Mucosa of descending colon (tissue), 3 donors: ENCODE results near the gene FAM50B. TPM values are rescaled to one million over a fixed set of nuclear protein-coding genes. Genes with fewer than 3 reads are reported as not detected.

Experiments used
- ATAC-seq: fragments of 200-7000 bp; cut with Tn5 transposase; one replicate; pipeline ENCODE4 v1.9.1; 2020; ENCODE audit warnings: mild to moderate bottlenecking, moderate library complexity
- DNase-seq, 3 donors: peaks; one replicate each; pipeline ENCODE4 v3.0.0-alpha.2; 2020
- H3K36me3 ChIP-seq: fragments of 200-600 bp; one replicate; pipeline ENCODE4 v1.8.0; 2021; ENCODE audit warnings: low read depth, mild to moderate bottlenecking
- H3K4me1 ChIP-seq: fragments of 200-600 bp; one replicate; pipeline ENCODE4 v1.8.0; 2021; ENCODE audit warnings: low read depth, mild to moderate bottlenecking
- H3K4me3 ChIP-seq: fragments of 200-600 bp; one replicate; pipeline ENCODE4 v1.8.0; 2021; ENCODE audit warnings: mild to moderate bottlenecking
- H3K9me3 ChIP-seq: fragments of 200-600 bp; one replicate; pipeline ENCODE4 v1.8.0; 2021; ENCODE audit warnings: mild to moderate bottlenecking
- intact Hi-C, 2 donors: fragments of 100-400 bp; cut with DNase I in 1 of 2; cut with micrococcal nuclease in 1 of 2; formaldehyde crosslinking; loops; one replicate each; pipeline versions ENCODE4 v1.11.0 to v1.11.1; 2022; cut with DNase I, micrococcal nuclease
- total RNA-seq, 3 donors: library from RNA; stranded (reverse); fragmentation: NEBNext Ultra II Directional in 2 of 3; extraction: Animal tissue kit (Norgen Biotek cat#: 25700) in 2 of 3; gene quantifications; one replicate each; pipeline versions ENCODE4 v1.2.1 to v1.2.4, GENCODE V29; 2021 to 2023
- TF ChIP-seq, protein P1 (sequence below): fragments of 200-600 bp; IDR thresholded peaks from one replicate; pipeline ENCODE4 v1.8.0; 2022; ENCODE audit warnings: antibody characterized with exemption, mild to moderate bottlenecking
- donor health status: DM: no; HTN: no; CAD: no; lungs with moderate emphysema.
- donor health status: DM: no; HTN: no; CAD: no.
- donor health status: DM: no; HTN: yes; CAD: no.

The FAM50B gene
- total RNA-seq, 3 donors from 2014 or later: 3.2 to 14.2 (median 3.3) TPM

DNA sequence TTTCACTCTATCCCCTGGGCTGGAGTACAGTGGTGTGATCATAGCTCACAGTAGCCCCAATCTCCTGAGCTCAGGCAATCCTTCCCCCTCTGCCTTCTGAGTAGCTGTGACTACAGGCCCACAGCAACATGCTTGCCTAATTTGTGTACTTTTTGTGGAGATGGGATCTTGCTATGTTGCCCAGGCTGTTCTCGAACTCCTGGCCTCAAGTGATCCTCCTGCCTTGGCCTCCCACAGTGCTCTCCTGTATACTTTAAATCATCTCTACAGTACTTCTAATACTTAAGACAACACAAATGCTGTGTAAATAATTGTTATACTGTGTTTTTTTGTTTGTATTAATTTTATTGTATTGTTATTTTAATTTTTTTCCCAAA is 39.7 kb upstream of the FAM50B start:
- Histone ChIP-seq H3K36me3 (no peaks in the 10 kb centered on the region), H3K4me3 (no peak overlapping the region), H3K4me1 (no peaks in the 10 kb centered on the region), H3K9me3 (no peaks in the 10 kb centered on the region)
- ATAC-seq: no peak
- TF ChIP-seq, protein P1, sequence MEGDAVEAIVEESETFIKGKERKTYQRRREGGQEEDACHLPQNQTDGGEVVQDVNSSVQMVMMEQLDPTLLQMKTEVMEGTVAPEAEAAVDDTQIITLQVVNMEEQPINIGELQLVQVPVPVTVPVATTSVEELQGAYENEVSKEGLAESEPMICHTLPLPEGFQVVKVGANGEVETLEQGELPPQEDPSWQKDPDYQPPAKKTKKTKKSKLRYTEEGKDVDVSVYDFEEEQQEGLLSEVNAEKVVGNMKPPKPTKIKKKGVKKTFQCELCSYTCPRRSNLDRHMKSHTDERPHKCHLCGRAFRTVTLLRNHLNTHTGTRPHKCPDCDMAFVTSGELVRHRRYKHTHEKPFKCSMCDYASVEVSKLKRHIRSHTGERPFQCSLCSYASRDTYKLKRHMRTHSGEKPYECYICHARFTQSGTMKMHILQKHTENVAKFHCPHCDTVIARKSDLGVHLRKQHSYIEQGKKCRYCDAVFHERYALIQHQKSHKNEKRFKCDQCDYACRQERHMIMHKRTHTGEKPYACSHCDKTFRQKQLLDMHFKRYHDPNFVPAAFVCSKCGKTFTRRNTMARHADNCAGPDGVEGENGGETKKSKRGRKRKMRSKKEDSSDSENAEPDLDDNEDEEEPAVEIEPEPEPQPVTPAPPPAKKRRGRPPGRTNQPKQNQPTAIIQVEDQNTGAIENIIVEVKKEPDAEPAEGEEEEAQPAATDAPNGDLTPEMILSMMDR: no peak
- intact Hi-C loops: no loop called here
- DNase-seq: no peak

- Histone ChIP-seq H3K36me3 (no peaks in the 10 kb centered on the region), H3K4me3 (no peak overlapping the region), H3K4me1 (no peaks in the 10 kb centered on the region), H3K9me3 (no peaks in the 10 kb centered on the region)
- intact Hi-C loops: no loop called here
- no peak for DNase-seq
- ATAC-seq: no peak
- TF ChIP-seq, protein P1: no peak
Observed at GRCh38 chr6:3809982-3810381, 39.2 kb upstream of the FAM50B start.

DNA sequence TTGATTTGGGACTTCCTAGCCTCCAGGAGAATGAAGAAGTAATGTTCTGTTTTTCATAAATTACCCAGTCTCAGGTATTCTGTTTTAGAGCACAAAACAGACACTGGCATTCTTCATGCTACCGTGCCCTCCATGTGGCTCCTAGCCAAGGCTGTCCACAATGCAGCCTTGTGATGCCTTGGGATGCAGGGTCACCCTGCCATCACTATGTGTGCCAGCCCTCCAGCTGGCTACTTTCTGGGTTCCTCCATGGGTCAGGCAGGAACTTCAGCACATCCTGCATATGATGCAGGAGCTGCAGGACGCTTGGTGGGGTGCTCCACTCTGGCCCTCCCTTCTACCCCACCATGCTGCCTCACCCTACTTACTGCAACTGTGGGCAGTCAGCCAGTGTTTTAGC is 38.0 kb upstream of the FAM50B start:
- no peak for ATAC-seq

DNA sequence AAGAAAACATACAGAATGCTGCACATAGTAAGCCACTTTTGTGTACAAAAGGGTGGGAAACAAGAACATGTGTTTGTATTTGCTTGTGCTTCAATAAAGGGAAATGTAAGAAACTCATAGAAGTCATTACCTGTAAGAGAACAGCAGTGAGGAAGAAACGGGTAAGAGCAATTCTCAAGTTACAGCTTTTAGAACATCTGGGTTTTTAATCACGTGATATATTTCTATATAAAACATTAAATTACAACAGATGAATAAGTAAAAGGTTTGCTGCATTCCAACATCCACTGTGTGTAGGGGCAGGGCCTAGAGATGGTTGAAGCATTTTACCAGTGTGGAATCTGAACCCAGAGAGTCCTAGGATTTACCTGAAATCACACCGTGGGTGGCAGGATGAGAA is 36.6 kb upstream of the FAM50B start:
- no peak for ATAC-seq
- TF ChIP-seq, protein P1: no peak
- no peaks in the 10 kb centered on the region for H3K4me1 ChIP-seq
- no peak for DNase-seq
- no peaks in the 10 kb centered on the region for H3K36me3 ChIP-seq
- H3K4me3 ChIP-seq: no peak overlapping the region
- intact Hi-C loops: no loop called here
- H3K9me3 ChIP-seq: no peaks in the 10 kb centered on the region

More for the DNA sequence above, 38.0 kb upstream of the FAM50B start:
- Histone ChIP-seq H3K4me3 (no peak overlapping the region), H3K4me1 (no peaks in the 10 kb centered on the region), H3K9me3 (no peaks in the 10 kb centered on the region), H3K36me3 (no peaks in the 10 kb centered on the region)
- TF ChIP-seq, protein P1: no peak
- intact Hi-C loops: no loop called here
- no peak for DNase-seq

DNA sequence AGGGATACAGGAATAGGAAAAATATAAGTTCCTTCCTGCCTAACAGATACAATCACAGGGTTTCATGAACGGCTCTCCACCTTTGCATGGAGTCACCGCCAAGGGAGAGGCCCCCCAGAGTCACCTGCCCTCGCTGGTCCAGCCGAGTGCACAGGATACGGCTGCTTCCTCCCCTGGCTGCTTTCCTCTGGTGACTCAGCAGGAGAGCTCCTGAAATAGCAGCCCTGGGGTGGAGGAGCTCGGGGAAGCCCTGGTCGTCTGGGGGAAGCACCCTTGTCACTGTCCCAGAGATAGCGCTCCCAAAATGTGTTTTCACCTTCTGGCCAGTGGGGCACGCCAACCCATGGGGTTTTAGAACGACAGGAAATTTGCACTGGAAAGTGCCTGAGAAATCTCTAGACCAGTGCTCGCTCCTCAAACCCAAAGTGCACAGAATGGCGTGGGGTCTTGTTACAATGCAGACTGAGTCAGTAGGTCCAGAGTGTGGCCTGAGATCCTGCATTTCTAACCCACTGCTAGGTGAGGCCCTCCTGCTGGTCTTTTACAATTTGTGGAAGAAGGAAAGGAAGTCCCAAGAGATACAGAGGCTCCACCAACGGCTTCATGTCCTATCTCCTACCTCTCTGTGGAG is 35.9 kb upstream of the FAM50B start:
- peak; percentile 17 for ATAC-seq
- no peaks in the 10 kb centered on the region for H3K9me3 ChIP-seq
- no peak overlapping the region for H3K4me3 ChIP-seq
- intact Hi-C loops: no loop called here
- no peaks in the 10 kb centered on the region for H3K4me1 ChIP-seq
- TF ChIP-seq, protein P1: no peak
- H3K36me3 ChIP-seq: no peaks in the 10 kb centered on the region
- no peak for DNase-seq

GRCh38 chr6:3813918-3814317 is 35.3 kb upstream of the FAM50B start:
- intact Hi-C loops: no loop called here
- no peaks in the 10 kb centered on the region for H3K9me3 ChIP-seq
- no peak overlapping the region for H3K4me3 ChIP-seq
- H3K4me1 ChIP-seq: no peaks in the 10 kb centered on the region
- TF ChIP-seq, protein P1: no peak
- DNase-seq: no peak
- no peaks in the 10 kb centered on the region for H3K36me3 ChIP-seq
- ATAC-seq: no peak
